HG02610 (cell line): ENCODE results near the gene CREM.
"Not testable (repeated sequence)": the region's sequence is repeated elsewhere in the genome, so short reads cannot be mapped to it uniquely, and the experiment has no call there.

Experiments
- ATAC-seq: cut with Tn5 transposase; IDR thresholded peaks from one replicate; pipeline ENCODE4 v1.9.1; 2021; ENCODE audit warnings: mild to moderate bottlenecking, moderate library complexity; ENCODE audit not compliant: unreplicated experiment

Gene CREM

GRCh38 chr10:35191523-35191922 is 64.9 kb downstream of the CREM start:
- ATAC-seq = no peak

- ATAC-seq = no peak
These were observed 66.1 kb downstream of the CREM start for GRCh38 chr10:35192645-35193249.

GRCh38 chr10:35194471-35194870 is 67.8 kb downstream of the CREM start:
- ATAC-seq = no peak

GRCh38 chr10:35194906-35195305 is 68.3 kb downstream of the CREM start:
- no peak for ATAC-seq

GRCh38 chr10:35195361-35196306 is 69.0 kb downstream of the CREM start:
- peak; percentile 92 for ATAC-seq

- no peak for ATAC-seq
These were observed 73.8 kb downstream of the CREM start for GRCh38 chr10:35200487-35200886.

- ATAC-seq = no peak
These were observed 74.6 kb downstream of the CREM start for GRCh38 chr10:35201234-35201633.

GRCh38 chr10:35202050-35202449 is 75.4 kb downstream of the CREM start:
- ATAC-seq = no peak

- no peak for ATAC-seq
These were observed 77.1 kb downstream of the CREM start for GRCh38 chr10:35203745-35204144.

- ATAC-seq = no peak
These were observed 78.1 kb downstream of the CREM start for GRCh38 chr10:35204650-35205319.

- no peak for ATAC-seq
These were observed 79.6 kb downstream of the CREM start for GRCh38 chr10:35206274-35206673.

GRCh38 chr10:35208536-35208935 is 81.9 kb downstream of the CREM start:
- ATAC-seq = peak; percentile 69

GRCh38 chr10:35208949-35209613 is 82.4 kb downstream of the CREM start:
- peak; percentile 52 for ATAC-seq

GRCh38 chr10:35210961-35211360 is 84.3 kb downstream of the CREM start:
- ATAC-seq = no peak

- ATAC-seq = no peak
These were observed 84.7 kb downstream of the CREM start for GRCh38 chr10:35211390-35211789.

- ATAC-seq = no peak
These were observed 86.2 kb downstream of the CREM start for GRCh38 chr10:35212856-35213255.

GRCh38 chr10:35213699-35214098 is 87.1 kb downstream of the CREM start:
- no peak for ATAC-seq

GRCh38 chr10:35214607-35215020 is 88.0 kb downstream of the CREM start:
- ATAC-seq = no peak

- no peak for ATAC-seq
These were observed 88.5 kb downstream of the CREM start for GRCh38 chr10:35215107-35215506.

- ATAC-seq = peak; percentile 32
These were observed 89.8 kb downstream of the CREM start for GRCh38 chr10:35216303-35216905.

- not testable (repeated sequence) for ATAC-seq
These were observed 90.3 kb downstream of the CREM start for GRCh38 chr10:35216956-35217355.
